Ovary (tissue), 3 donors: ENCODE results near the gene CABLES1.

Experiments
- CTCF ChIP-seq, 3 donors: fragments of 450-650 bp in 2 of 3; fragments of 200-600 bp in 1 of 3; IDR thresholded peaks; one replicate each; pipeline versions ENCODE4 v1.5.1 to v1.8.0; 2016 to 2022; ENCODE audit warnings: antibody characterized with exemption in 3 of 3, mild to moderate bottlenecking in 1 of 3
- EP300 ChIP-seq: sonication (generic); formaldehyde crosslinking; IDR thresholded peaks from one replicate; pipeline ENCODE4 v1.6.1; 2017; ENCODE audit warnings: antibody characterized with exemption
- POLR2A ChIP-seq: fragments of 450-650 bp; IDR thresholded peaks from one replicate; pipeline ENCODE4 v1.6.1; 2017; ENCODE audit warnings: antibody characterized with exemption, mild to moderate bottlenecking, moderate library complexity
- donor health status: DM: no; HTN: no; CAD: no.

GRCh38 chr18:23135550-23136325 is 453 bp downstream of the CABLES1 start:
- TF ChIP-seq CTCF (IDR thresholded peaks at IDR 0.05) (no peak), POLR2A (no peak), EP300 (no peak)
